Astrocyte of the cerebellum (primary cell): ENCODE results near the gene SETD2.
"Not testable (repeated sequence)": the region's sequence is repeated elsewhere in the genome, so short reads cannot be mapped to it uniquely, and the experiment has no call there.

Experiments
- DNase-seq: peaks from one replicate; pipeline ENCODE4 v3.0.0-alpha.2; 2011; ENCODE audit warnings: low read depth
- H3K4me3 ChIP-seq: 2 replicates; pipeline ENCODE4 v1.5.1; 2011; ENCODE audit warnings: mild to moderate bottlenecking, low read depth, low read length, moderate library complexity
- CTCF ChIP-seq: IDR thresholded peaks from 2 replicates; pipeline ENCODE4 v1.5.1; 2012; ENCODE audit warnings: low read length, low read depth, moderate library complexity, mild to moderate bottlenecking; ENCODE audit errors: missing control alignments
- in situ Hi-C: cut with HindIII; loops from 2 replicates; pipeline ENCODE4 v1.10.0; 2017; ENCODE audit warnings: low sequenced_read_pairs

Gene SETD2

DNA sequence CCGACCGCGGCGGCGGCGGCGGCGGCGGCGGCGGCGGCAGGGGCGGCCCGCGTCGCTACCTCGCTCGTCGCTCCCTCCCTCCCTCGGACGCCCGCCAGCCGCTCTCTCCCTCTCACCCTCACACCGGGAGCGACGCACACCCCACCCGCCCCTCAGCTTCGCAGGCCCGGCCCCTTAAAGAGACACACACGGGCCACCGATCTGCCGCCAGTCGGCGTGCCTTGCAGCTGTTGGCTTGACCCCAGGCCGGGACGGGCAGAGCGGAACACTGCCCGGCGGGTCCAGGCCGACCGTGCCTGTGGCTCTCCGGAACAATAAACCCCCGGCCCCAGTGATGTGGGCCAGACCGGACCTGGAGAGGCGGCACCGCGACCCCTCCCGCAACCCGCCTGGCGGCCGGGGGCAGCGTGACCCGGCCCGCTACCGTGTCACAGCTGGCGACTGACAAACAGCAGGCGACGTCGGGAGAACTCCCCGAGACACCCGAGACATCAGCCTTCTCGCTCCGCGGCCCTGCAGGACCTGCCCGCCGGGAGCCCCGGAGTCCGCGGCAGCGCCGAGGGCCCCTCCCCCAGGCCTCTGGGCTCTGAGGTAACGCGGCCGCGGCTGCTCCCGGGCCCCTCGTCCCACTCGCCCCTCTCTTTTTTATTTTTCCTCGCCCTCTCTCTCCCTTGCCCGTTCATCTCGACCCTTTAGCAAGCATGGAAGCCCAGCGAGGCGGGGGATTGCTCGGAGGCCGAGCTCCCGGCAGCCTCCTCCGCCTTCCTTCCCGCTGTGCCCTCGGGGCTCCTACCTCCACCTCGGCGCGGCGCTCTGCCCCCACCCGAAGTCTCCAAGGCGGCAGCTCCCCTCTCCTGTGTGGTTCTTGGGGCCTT lies at the start of gene SETD2:
Gene SETD2, minus strand, starts transcription at position 107 of the 875 bp plus-strand sequence. CDS start 189 bp downstream, outside the sequence.
- peak within 1 kb of the TSS; percentile 95 for H3K4me3 ChIP-seq
- peak; percentile 71 for DNase-seq
- TF ChIP-seq CTCF, result peak; percentile 30
- in situ Hi-C loops, result no loop called here

DNA sequence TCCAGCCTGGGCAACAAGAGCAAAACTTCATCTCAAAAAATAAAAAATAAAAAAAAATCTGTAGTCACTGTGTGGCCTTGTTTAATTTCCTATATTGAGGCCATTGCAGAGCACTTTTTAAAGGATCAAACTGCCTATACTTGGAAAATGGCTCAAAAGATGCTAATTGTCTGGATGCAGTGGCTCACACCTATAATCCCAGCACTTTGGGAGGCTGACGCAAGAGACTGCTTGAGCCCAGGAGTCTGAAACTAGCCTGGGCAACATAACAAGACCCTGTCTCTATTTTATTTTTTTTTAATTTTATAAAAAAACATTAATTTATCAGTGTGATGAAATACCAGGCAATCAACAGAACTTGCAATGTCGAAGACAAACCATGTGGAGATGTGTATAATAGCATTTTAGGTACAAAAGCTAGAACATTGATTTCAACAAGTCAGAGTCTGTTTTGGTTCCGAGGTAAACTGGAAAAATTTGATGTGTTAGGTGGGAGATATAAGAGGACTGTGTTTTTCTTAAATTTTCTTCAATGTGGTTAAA lies 47.0 kb upstream of the SETD2 start:
- in situ Hi-C loops, result no loop called here
- no peak for TF ChIP-seq CTCF

DNA sequence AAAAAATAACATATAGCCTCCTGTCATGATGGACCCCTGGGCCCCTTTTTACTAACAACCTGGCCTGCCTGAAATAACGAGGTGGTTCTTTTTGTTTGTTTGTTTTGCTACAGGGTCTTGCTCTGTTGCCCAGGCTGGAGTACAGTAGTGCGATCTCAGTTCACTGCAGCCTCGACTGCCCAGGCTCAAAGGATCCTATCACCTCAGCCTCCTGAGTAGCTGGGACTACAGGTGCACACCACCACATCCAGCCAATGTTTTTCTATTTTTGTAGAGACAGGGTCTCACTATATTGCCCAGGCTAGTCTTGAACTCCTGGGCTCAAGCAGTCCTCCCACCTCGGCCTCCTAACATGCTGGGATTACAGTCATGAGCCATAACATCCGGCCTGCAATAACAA lies 42.1 kb upstream of the SETD2 start:
- in situ Hi-C loops, result not testable (repeated sequence)

More for the DNA sequence above, 47.0 kb upstream of the SETD2 start:
- no peak overlapping the region for H3K4me3 ChIP-seq
- no peak for DNase-seq

DNA sequence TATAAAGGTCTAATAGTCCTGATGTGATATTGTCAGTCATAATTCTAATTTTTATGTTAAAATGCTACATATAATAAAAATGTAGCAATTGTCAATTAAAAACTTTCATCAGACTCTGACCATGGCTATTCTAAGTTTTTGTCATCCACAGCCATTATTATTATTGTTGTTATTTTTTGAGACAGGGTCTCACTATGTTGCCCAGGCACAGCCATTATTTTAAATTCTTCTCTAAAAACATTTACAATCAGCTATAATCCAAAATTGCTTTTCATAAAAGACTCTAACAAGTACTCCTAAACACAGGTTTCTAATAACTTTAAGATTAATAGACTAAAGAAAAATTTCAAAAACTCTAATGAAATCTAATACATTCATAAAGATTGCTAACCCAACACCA lies 41.0 kb upstream of the SETD2 start:
- no peak for DNase-seq
- no peak overlapping the region for H3K4me3 ChIP-seq
- in situ Hi-C loops, result no loop called here
- TF ChIP-seq CTCF, result no peak

More for the DNA sequence above, 42.1 kb upstream of the SETD2 start:
- DNase-seq, H3K4me3 ChIP-seq: not testable (repeated sequence)

DNA sequence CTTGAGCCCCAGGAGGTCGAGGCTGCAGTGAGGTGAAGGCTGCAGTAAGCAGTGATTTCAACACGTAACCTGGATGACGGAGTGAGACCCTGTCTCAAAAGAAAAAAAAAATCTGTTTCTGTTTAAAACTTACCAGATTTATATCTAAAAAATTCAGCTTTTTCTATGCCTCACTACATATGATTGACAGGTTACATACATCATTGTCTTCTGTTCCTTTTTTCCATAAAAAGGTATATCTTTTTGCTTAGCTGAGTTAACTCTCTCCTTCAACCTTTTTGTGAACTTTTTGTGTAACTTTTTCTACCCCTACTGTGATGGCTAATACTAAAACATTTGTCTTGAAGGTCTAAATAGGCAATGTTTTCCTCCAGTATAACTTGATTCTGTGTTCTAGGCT lies 38.6 kb upstream of the SETD2 start:
- no peak for TF ChIP-seq CTCF
- no peak for DNase-seq
- H3K4me3 ChIP-seq, result no peak overlapping the region
- in situ Hi-C loops, result no loop called here

- DNase-seq, result no peak
- H3K4me3 ChIP-seq, result no peak overlapping the region
- no peak for TF ChIP-seq CTCF
- in situ Hi-C loops, result no loop called here
Measured at GRCh38 chr3:47197287-47197686, 33.4 kb upstream of the SETD2 start.

GRCh38 chr3:47194994-47195393 lies 31.1 kb upstream of the SETD2 start:
- no peak overlapping the region for H3K4me3 ChIP-seq
- in situ Hi-C loops, result no loop called here
- DNase-seq, result no peak
- no peak for TF ChIP-seq CTCF
